ENCODE measurements around the gene MLANA.
A peak's percentile ranks its signal among the peaks of the same experiment; 100 is the strongest.

MLANA gene

GRCh38 chr9:5953743-5954707, 63.3 kb downstream of the MLANA start:
- ATAC-seq: no peak
- Mint-ChIP-seq H3K4me3 (no peak overlapping the region), H3K27ac (no peak overlapping the region), H3K4me1 (peaks cover 17% of the 10 kb centered on the region), H3K27me3 (no peaks in the 10 kb centered on the region), H3K36me3 (no peaks in the 10 kb centered on the region), H3K9me3 (no peaks in the 10 kb centered on the region)

GRCh38 chr9:5957166-5957565, 66.5 kb downstream of the MLANA start:
- Mint-ChIP-seq H3K27me3 (no peaks in the 10 kb centered on the region), H3K36me3 (no peaks in the 10 kb centered on the region), H3K9me3 (no peaks in the 10 kb centered on the region), H3K4me1 (peaks cover 21% of the 10 kb centered on the region), H3K4me3 (no peak overlapping the region), H3K27ac (no peak overlapping the region)
- ATAC-seq: no peak

GRCh38 chr9:5958273-5958672, 67.6 kb downstream of the MLANA start:
- Mint-ChIP-seq H3K36me3 (no peaks in the 10 kb centered on the region), H3K27ac (no peak overlapping the region), H3K4me1 (peaks cover 21% of the 10 kb centered on the region), H3K4me3 (no peak overlapping the region), H3K27me3 (no peaks in the 10 kb centered on the region), H3K9me3 (no peaks in the 10 kb centered on the region)
- ATAC-seq: peak; percentile 68
